RKO (cell line): ENCODE results near the gene TCL1A.
"Not testable (repeated sequence)": the region's sequence is repeated elsewhere in the genome, so short reads cannot be mapped to it uniquely, and the experiment has no call there.

Experiments used
- DNase-seq: peaks from one replicate; pipeline ENCODE4 v3.0.0-alpha.2; 2016; ENCODE audit warnings: low spot score

TCL1A gene

GRCh38 chr14:95675486-95675885, 38.4 kb downstream of the TCL1A start:
- no peak for DNase-seq

- DNase-seq: no peak
Measured at GRCh38 chr14:95674613-95675012, 39.3 kb downstream of the TCL1A start.

GRCh38 chr14:95668235-95668772, 45.6 kb downstream of the TCL1A start:
- no peak for DNase-seq

GRCh38 chr14:95667249-95667693, 46.7 kb downstream of the TCL1A start:
- DNase-seq: no peak

- DNase-seq: no peak
Measured at GRCh38 chr14:95666450-95666849, 47.5 kb downstream of the TCL1A start.

GRCh38 chr14:95665530-95665929, 48.4 kb downstream of the TCL1A start:
- not testable (repeated sequence) for DNase-seq

GRCh38 chr14:95664546-95664945, 49.4 kb downstream of the TCL1A start:
- DNase-seq: no peak

GRCh38 chr14:95664066-95664465, 49.9 kb downstream of the TCL1A start:
- no peak for DNase-seq

GRCh38 chr14:95663226-95663797, 50.6 kb downstream of the TCL1A start:
- no peak for DNase-seq

GRCh38 chr14:95662376-95663186, 51.3 kb downstream of the TCL1A start:
- no peak for DNase-seq

- no peak for DNase-seq
Measured at GRCh38 chr14:95660651-95661515, 53.0 kb downstream of the TCL1A start.

GRCh38 chr14:95659990-95660385, 53.9 kb downstream of the TCL1A start:
- no peak for DNase-seq
